Gastroesophageal sphincter (tissue), 4 donors: ENCODE data around the gene PGBD5. TPM values are rescaled to one million over a fixed set of nuclear protein-coding genes. Genes with fewer than 3 reads are reported as not detected.

Experiments
- ATAC-seq: fragments of 150-250 bp; one replicate; pipeline ENCODE4 v1.9.1; 2016; ENCODE audit warnings: mild to moderate bottlenecking, moderate library complexity
- H3K27ac ChIP-seq, 4 donors: fragments of 200-600 bp; sonication (generic) in 3 of 4; 1 replicate in 3 of 4; 2 replicates in 1 of 4; pipeline ENCODE4 v1.5.1; 2016 to 2019
- H3K27me3 ChIP-seq: fragments of 200-600 bp; sonication (generic); one replicate; pipeline ENCODE4 v1.5.1; 2019
- H3K36me3 ChIP-seq, 2 donors: fragments of 200-600 bp; sonication (generic); one replicate each; pipeline ENCODE4 v1.5.1; 2019; ENCODE audit warnings: control low read depth in 1 of 2
- H3K4me1 ChIP-seq, 3 donors: fragments of 200-600 bp; sonication (generic); 1 replicate in 2 of 3; 2 replicates in 1 of 3; pipeline ENCODE4 v1.5.1; 2016 to 2019; ENCODE audit warnings: control low read depth in 2 of 3
- H3K4me3 ChIP-seq, 2 donors: fragments of 200-600 bp; sonication (generic); one replicate each; pipeline ENCODE4 v1.5.1; 2019; ENCODE audit warnings: mild to moderate bottlenecking in 1 of 2, moderate library complexity in 1 of 2
- H3K9me3 ChIP-seq, 3 donors: fragments of 200-600 bp; sonication (generic); one replicate each; pipeline ENCODE4 v1.5.1; 2017 to 2019; ENCODE audit warnings: control low read depth in 2 of 3
- EP300 ChIP-seq: sonication (generic); formaldehyde crosslinking; IDR thresholded peaks from one replicate; pipeline ENCODE4 v1.6.1; 2017; ENCODE audit warnings: antibody characterized with exemption, mild to moderate bottlenecking
- POLR2A ChIP-seq, 2 donors: fragments of 450-650 bp; IDR thresholded peaks; one replicate each; pipeline ENCODE4 v1.6.1; 2017; ENCODE audit warnings: antibody characterized with exemption in 2 of 2, mild to moderate bottlenecking in 2 of 2, moderate library complexity in 1 of 2
- POLR2AphosphoS5 ChIP-seq: sonication (generic); formaldehyde crosslinking; IDR thresholded peaks from one replicate; pipeline ENCODE4 v1.6.1; 2017; ENCODE audit warnings: antibody characterized with exemption
- WGBS, 2 donors: methylation state at CpG; one replicate each; pipeline ENCODE4 v1.1.5; 2018; ENCODE audit warnings: low coverage in 1 of 2; 5-methylcytosine and 5-hydroxymethylcytosine counted together
- total RNA-seq, 4 donors: library from RNA; depleted of rRNA; stranded (reverse); fragments of >200 nt; gene quantifications; one replicate each; pipeline ENCODE4 v1.1.0, GENCODE V29; 2016
- TF ChIP-seq, protein P1 (sequence below), 4 experiments: fragments of 200-600 bp in 2 of 4; fragments of 450-650 bp in 2 of 4; sonication (generic) in 1 of 4; IDR thresholded peaks; one replicate each; pipeline ENCODE4 v1.5.1; 2017 to 2019; ENCODE audit warnings: antibody characterized with exemption in 4 of 4, mild to moderate bottlenecking in 2 of 4, moderate library complexity in 2 of 4

Gene PGBD5
- total RNA-seq, 4 donors from 2014 or later: 0.15 to 1.1 (median 0.33) TPM

DNA sequence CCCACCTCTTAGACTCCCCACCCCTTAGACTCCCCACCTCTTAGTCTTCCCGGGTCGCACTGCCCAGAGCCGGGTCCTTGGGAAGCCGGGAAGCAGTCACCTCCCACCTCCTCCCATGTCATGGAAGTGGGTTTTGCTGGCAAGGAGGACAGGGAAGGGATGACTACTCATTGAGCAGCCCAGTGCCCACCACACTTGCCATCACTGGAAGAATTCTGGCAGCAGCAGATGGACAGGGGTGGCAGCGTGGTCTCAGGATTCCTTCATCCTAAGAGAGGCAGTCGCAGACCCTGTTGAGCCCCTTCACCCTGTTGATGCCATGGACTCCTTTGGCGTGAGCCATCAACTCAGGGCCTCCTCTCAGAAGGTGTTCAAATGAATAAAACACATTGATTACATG, 140.8 kb downstream of the PGBD5 start:
- 84% methylated on average over 4 of the region's 7 CpGs; no CpG with 5 or more reads in 1 of the 2 donors for WGBS, 2 donors
- Histone ChIP-seq H3K27me3 (peaks cover 22% of the 10 kb centered on the region), H3K27ac (no peak overlapping the region), H3K9me3 (no peaks in the 10 kb centered on the region), H3K4me1 (peaks cover 0 to 15% (median 0%) of the 10 kb centered on the region in 3 donors), H3K4me3 (no peak overlapping the region), H3K36me3 (peaks cover 0 to 39% of the 10 kb centered on the region in 2 donors)
- TF ChIP-seq POLR2AphosphoS5 (no peak), POLR2A (IDR thresholded peaks at IDR 0.05) (no peak), EP300 (no peak)
- TF ChIP-seq, protein P1, sequence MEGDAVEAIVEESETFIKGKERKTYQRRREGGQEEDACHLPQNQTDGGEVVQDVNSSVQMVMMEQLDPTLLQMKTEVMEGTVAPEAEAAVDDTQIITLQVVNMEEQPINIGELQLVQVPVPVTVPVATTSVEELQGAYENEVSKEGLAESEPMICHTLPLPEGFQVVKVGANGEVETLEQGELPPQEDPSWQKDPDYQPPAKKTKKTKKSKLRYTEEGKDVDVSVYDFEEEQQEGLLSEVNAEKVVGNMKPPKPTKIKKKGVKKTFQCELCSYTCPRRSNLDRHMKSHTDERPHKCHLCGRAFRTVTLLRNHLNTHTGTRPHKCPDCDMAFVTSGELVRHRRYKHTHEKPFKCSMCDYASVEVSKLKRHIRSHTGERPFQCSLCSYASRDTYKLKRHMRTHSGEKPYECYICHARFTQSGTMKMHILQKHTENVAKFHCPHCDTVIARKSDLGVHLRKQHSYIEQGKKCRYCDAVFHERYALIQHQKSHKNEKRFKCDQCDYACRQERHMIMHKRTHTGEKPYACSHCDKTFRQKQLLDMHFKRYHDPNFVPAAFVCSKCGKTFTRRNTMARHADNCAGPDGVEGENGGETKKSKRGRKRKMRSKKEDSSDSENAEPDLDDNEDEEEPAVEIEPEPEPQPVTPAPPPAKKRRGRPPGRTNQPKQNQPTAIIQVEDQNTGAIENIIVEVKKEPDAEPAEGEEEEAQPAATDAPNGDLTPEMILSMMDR (IDR thresholded peaks at IDR 0.05): no peak
- ATAC-seq: no peak

DNA sequence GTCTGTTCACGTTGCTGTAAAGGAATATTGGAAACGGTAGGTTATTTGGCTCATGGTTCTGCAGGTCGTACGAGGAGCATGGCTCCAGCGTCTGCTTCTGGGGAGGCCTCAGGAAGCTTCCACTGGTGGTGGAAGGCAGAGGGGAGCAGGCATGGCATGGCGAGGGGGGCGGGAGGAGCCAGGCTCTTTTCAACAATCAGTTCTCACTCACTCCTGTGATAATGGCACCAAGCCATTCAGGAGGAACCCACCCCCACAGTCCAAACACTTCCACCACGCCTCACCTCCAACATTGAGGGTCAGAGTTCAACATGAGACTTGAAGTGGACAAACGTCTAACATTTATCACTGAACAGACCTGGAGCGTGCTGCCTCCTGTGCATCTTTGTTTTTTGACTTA, 141.2 kb downstream of the PGBD5 start:
- no peak overlapping the region for H3K4me3 ChIP-seq
- H3K27ac ChIP-seq: no peak overlapping the region
- peaks cover 22% of the 10 kb centered on the region for H3K27me3 ChIP-seq
- TF ChIP-seq POLR2AphosphoS5: no peak
- TF ChIP-seq, protein P1 (IDR thresholded peaks at IDR 0.05): no peak
- no peak for TF ChIP-seq EP300
- TF ChIP-seq POLR2A (IDR thresholded peaks at IDR 0.05): no peak
- ATAC-seq: no peak
- H3K36me3 ChIP-seq: peaks cover 0 to 43% of the 10 kb centered on the region in 2 donors
- 70 to 84% methylated on average over 7 of the region's 10 CpGs for WGBS, 2 donors
- H3K9me3 ChIP-seq: no peaks in the 10 kb centered on the region
- H3K4me1 ChIP-seq: peaks cover 0 to 15% (median 0%) of the 10 kb centered on the region in 3 donors

DNA sequence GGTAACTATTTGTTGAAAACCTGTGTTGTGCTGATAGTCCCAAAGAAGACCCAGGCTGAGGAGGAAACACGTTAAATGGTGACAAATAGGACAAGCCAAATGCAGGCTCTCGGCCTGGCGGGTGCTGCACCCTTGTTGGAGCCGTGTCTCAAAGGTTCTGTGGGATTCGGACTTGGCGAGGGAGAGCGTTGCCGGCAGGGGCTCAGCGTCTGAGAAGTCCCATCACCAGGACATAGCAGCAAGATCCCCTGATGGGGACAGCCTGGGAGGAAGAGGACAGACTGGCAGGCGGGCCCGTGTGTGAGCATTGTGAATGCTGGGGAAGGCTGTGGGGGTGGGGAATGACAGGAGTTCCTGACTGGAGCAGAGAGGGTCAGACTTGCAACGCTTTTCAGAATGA, 142.5 kb downstream of the PGBD5 start:
- WGBS, 2 donors: 75 to 89% methylated on average over 5 to 9 of the region's 12 CpGs
- TF ChIP-seq POLR2AphosphoS5 (no peak), POLR2A (IDR thresholded peaks at IDR 0.05) (no peak), EP300 (no peak)
- TF ChIP-seq, protein P1 (IDR thresholded peaks at IDR 0.05): no peak
- no peaks in the 10 kb centered on the region for H3K9me3 ChIP-seq
- H3K36me3 ChIP-seq: peaks cover 0 to 55% of the 10 kb centered on the region in 2 donors
- peaks cover 0 to 15% (median 0%) of the 10 kb centered on the region in 3 donors for H3K4me1 ChIP-seq
- no peak overlapping the region for H3K27ac ChIP-seq
- H3K4me3 ChIP-seq: no peak overlapping the region
- ATAC-seq: no peak
- peaks cover 14% of the 10 kb centered on the region for H3K27me3 ChIP-seq

DNA sequence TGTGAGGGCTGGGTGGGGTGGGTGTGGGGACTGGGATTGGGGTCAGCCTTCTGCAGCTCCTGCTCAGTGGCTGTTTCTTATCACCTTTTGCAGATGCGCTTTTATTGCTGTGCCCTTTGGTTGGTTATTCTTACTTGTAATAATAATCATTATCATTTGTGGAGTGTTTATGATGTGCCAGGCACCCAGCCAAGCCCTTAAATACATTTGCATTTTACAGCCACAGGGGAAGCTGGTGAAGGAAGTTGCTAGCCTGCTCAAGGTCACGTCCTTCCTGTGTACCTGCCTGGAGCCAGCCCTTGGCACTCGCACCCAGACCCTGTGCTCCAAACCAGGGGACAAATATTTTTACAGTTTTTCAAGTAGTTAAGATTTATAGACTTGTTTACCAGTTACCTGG, 144.0 kb downstream of the PGBD5 start:
- WGBS, 2 donors: 52 to 57% methylated on average over 3 of the region's 3 CpGs
- Histone ChIP-seq H3K4me3 (no peak overlapping the region), H3K9me3 (no peaks in the 10 kb centered on the region), H3K27me3 (no peaks in the 10 kb centered on the region), H3K27ac (no peak overlapping the region), H3K4me1 (peaks cover 0 to 15% (median 0%) of the 10 kb centered on the region in 3 donors), H3K36me3 (peaks cover 0 to 70% of the 10 kb centered on the region in 2 donors)
- ATAC-seq: no peak
- TF ChIP-seq, protein P1 (IDR thresholded peaks at IDR 0.05): no peak
- TF ChIP-seq POLR2AphosphoS5 (no peak), EP300 (no peak), POLR2A (IDR thresholded peaks at IDR 0.05) (no peak)

DNA sequence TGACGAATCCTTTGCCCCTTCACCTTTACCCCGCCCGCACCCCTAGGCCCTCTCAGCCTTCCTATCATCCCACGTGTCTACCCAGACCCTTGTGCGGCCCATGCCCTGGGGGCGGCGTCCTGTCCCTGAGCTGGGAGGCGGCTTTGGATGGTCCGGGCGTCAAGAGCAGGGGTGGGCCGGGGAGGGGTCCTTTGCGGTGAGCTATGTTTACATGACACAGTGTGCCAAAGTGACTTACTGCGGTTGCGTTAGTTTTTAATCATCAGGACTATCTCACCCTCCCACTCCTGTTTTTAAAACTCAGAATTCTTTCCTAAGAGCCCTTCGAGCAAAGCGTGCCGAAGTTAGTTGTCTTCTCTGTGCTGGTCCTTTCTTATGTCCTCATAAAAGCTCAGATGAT, 144.6 kb downstream of the PGBD5 start:
- 76 to 93% methylated on average over 3 to 14 of the region's 17 CpGs for WGBS, 2 donors

More for the DNA sequence above, 144.6 kb downstream of the PGBD5 start:
- no peak overlapping the region for H3K27ac ChIP-seq
- peaks cover 0 to 76% of the 10 kb centered on the region in 2 donors for H3K36me3 ChIP-seq
- no peaks in the 10 kb centered on the region for H3K9me3 ChIP-seq
- no peak for ATAC-seq
- no peaks in the 10 kb centered on the region for H3K27me3 ChIP-seq
- H3K4me1 ChIP-seq: peaks cover 0 to 15% (median 0%) of the 10 kb centered on the region in 3 donors
- TF ChIP-seq, protein P1 (IDR thresholded peaks at IDR 0.05): no peak
- TF ChIP-seq POLR2AphosphoS5: no peak
- no peak for TF ChIP-seq EP300
- no peak for TF ChIP-seq POLR2A (IDR thresholded peaks at IDR 0.05)
- H3K4me3 ChIP-seq: no peak overlapping the region
